Panc1 (cell line): ENCODE measurements around the gene COPS4. TPM values are rescaled to one million over a fixed set of nuclear protein-coding genes. Genes with fewer than 3 reads are reported as not detected.
"Not testable (repeated sequence)": the region's sequence is repeated elsewhere in the genome, so short reads cannot be mapped to it uniquely, and the experiment has no call there.

Experiments used
- ATAC-seq: fragments of 200-7000 bp; cut with Tn5 transposase; 2 replicates; pipeline ENCODE4 v1.9.1; 2020; ENCODE audit warnings: mild to moderate bottlenecking, moderate library complexity
- BruUV-seq: library from RNA; stranded (reverse); fragments of 400-500 nt; replicated peaks from 2 replicates; lab custom pipeline; 2021; lab: Mats Ljungman, UMichigan
- CTCF ChIA-PET: fragments of 300-600 bp; sonication (Branson Sonifier 250); formaldehyde crosslinking; loops from one replicate; lab custom pipeline; 2022; ENCODE audit warnings: antibody characterized with exemption; lab: Charles Lee
- POLR2A ChIA-PET: fragments of 300-600 bp; sonication (Branson Sonifier 250); formaldehyde crosslinking; loops from one replicate; lab custom pipeline; 2022; ENCODE audit warnings: antibody characterized with exemption; lab: Charles Lee
- DNase-seq: peaks from one replicate; pipeline ENCODE4 v3.0.0-alpha.2; 2010; ENCODE audit warnings: low read depth, low spot score
- H3K27ac ChIP-seq: 2 replicates; pipeline ENCODE4 v1.5.1; 2011; ENCODE audit warnings: mild to moderate bottlenecking, low read length, inconsistent platforms
- H3K27me3 ChIP-seq: fragments of 200-500 bp; sonication (Bioruptor generic); 2 replicates; pipeline ENCODE4 v1.6.0; 2014; ENCODE audit warnings: low read length, inconsistent platforms; ENCODE audit not compliant: control insufficient read depth, insufficient read depth
- H3K36me3 ChIP-seq: fragments of 200-500 bp; sonication (Bioruptor generic); 2 replicates; pipeline ENCODE4 v1.5.1; 2014; ENCODE audit warnings: inconsistent platforms, mild to moderate bottlenecking, low read length, moderate library complexity; ENCODE audit not compliant: control insufficient read depth, insufficient read depth
- H3K4me1 ChIP-seq: 2 replicates; pipeline ENCODE4 v1.5.1; 2011; ENCODE audit warnings: inconsistent platforms, mild to moderate bottlenecking, low read length, moderate library complexity; ENCODE audit not compliant: control insufficient read depth, insufficient read depth
- H3K4me3 ChIP-seq, 2 experiments: 2 replicates each; pipeline ENCODE4 v1.5.1; 2011 to 2012; ENCODE audit warnings: low read depth in 2 of 2, low read length in 2 of 2, mild to moderate bottlenecking in 2 of 2, inconsistent platforms in 1 of 2, moderate library complexity in 1 of 2
- H3K9me3 ChIP-seq: fragments of 200-500 bp; sonication (Bioruptor generic); 2 replicates; pipeline ENCODE4 v1.5.1; 2014; ENCODE audit warnings: low read depth, mild to moderate bottlenecking, inconsistent platforms, low read length, moderate library complexity; ENCODE audit not compliant: control insufficient read depth, insufficient read depth
- POLR2AphosphoS5 ChIP-seq: IDR thresholded peaks from 2 replicates; pipeline ENCODE4 v1.6.1; 2012; ENCODE audit warnings: mild to moderate bottlenecking, low read depth, low read length, moderate library complexity
- SIN3A ChIP-seq: IDR thresholded peaks from 2 replicates; pipeline ENCODE4 v1.6.1; 2012; ENCODE audit warnings: low read depth, mild to moderate bottlenecking, low read length, moderate library complexity, borderline replicate concordance; ENCODE audit not compliant: insufficient read depth
- TCF7L2 ChIP-seq: IDR thresholded peaks from 2 replicates; pipeline ENCODE4 v1.6.1; 2011; ENCODE audit warnings: mild to moderate bottlenecking, low read depth, low read length, inconsistent platforms
- in situ Hi-C: cut with HindIII; loops from 2 replicates; pipeline ENCODE4 v1.10.0; 2016; ENCODE audit warnings: low sequenced_read_pairs, low pct_unique_long_range_greater_than_20kb
- intact Hi-C: fragments of 100-400 bp; cut with micrococcal nuclease; formaldehyde crosslinking; loops from one replicate; pipeline ENCODE4 v1.10.0; 2022; ENCODE audit not compliant: unreplicated experiment
- total RNA-seq: library from RNA; stranded (reverse); gene quantifications from one replicate; pipeline ENCODE4 v1.2.1, GENCODE V29; 2021; ENCODE audit not compliant: unreplicated experiment
- TF ChIP-seq, protein P1 (sequence below), 2 experiments: IDR thresholded peaks; 2 replicates each; pipeline ENCODE4 v1.6.1; 2011 to 2012; ENCODE audit warnings: low read depth in 2 of 2, control low read depth in 1 of 2, low read length in 1 of 2, mild to moderate bottlenecking in 1 of 2, moderate library complexity in 1 of 2; ENCODE audit not compliant: insufficient read depth in 1 of 2
- TF ChIP-seq, protein P2 (sequence below): fragments of 450-650 bp; IDR thresholded peaks from 2 replicates; pipeline ENCODE4 v1.5.1; 2017; ENCODE audit warnings: mild to moderate bottlenecking

Gene COPS4
- total RNA-seq, 1 experiment from 2014 or later, result 23.7 TPM

- no peak overlapping the region for H3K4me3 ChIP-seq
- in situ Hi-C loops, result no loop called here
- H3K4me1 ChIP-seq, result peaks cover 4% of the 10 kb centered on the region; the same call in 1 of the 2 replicates
Observed at GRCh38 chr4:83083925-83084475, 49.0 kb downstream of the COPS4 start.

GRCh38 chr4:83084956-83085355, 50.0 kb downstream of the COPS4 start:
- H3K9me3 ChIP-seq, H3K4me3 ChIP-seq, H3K36me3 ChIP-seq, DNase-seq, H3K4me1 ChIP-seq, ATAC-seq, H3K27me3 ChIP-seq, BruUV-seq, POLR2A ChIA-PET, H3K27ac ChIP-seq, in situ Hi-C loops, intact Hi-C loops: not testable (repeated sequence)
- CTCF ChIA-PET, result interaction anchor here (0.7 kb wide), 1 partner anchor 286 kb away, joined by 6 read pairs; the partner anchor contains the start of gene SCD5

More at GRCh38 chr4:83083925-83084475, 49.0 kb downstream of the COPS4 start:
- no peaks in the 10 kb centered on the region for H3K27me3 ChIP-seq
- intact Hi-C loops, result no loop called here
- no peaks in the 10 kb centered on the region for H3K9me3 ChIP-seq
- ATAC-seq (peak; percentile 64), DNase-seq (no peak)
- no peaks in the 10 kb centered on the region; the same call in 1 of the 2 replicates for H3K36me3 ChIP-seq
- H3K27ac ChIP-seq, result no peak overlapping the region
- CTCF ChIA-PET, result interaction anchor here (0.7 to 0.8 kb wide), 2 partner anchors 10 to 285 kb away, joined by 5 to 6 read pairs; partner anchors contain the start of gene SCD5
- POLR2A ChIA-PET, result no interaction called here
- TF ChIP-seq POLR2AphosphoS5 (0 out of 2 replicates have a peak, but pooled peaks have one; percentile 45), SIN3A (no peak)
- BruUV-seq, result no TSS peak

- ATAC-seq, result no peak
- CTCF ChIA-PET, result no interaction called here
- TF ChIP-seq, protein P1, sequence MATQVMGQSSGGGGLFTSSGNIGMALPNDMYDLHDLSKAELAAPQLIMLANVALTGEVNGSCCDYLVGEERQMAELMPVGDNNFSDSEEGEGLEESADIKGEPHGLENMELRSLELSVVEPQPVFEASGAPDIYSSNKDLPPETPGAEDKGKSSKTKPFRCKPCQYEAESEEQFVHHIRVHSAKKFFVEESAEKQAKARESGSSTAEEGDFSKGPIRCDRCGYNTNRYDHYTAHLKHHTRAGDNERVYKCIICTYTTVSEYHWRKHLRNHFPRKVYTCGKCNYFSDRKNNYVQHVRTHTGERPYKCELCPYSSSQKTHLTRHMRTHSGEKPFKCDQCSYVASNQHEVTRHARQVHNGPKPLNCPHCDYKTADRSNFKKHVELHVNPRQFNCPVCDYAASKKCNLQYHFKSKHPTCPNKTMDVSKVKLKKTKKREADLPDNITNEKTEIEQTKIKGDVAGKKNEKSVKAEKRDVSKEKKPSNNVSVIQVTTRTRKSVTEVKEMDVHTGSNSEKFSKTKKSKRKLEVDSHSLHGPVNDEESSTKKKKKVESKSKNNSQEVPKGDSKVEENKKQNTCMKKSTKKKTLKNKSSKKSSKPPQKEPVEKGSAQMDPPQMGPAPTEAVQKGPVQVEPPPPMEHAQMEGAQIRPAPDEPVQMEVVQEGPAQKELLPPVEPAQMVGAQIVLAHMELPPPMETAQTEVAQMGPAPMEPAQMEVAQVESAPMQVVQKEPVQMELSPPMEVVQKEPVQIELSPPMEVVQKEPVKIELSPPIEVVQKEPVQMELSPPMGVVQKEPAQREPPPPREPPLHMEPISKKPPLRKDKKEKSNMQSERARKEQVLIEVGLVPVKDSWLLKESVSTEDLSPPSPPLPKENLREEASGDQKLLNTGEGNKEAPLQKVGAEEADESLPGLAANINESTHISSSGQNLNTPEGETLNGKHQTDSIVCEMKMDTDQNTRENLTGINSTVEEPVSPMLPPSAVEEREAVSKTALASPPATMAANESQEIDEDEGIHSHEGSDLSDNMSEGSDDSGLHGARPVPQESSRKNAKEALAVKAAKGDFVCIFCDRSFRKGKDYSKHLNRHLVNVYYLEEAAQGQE (IDR thresholded peaks at IDR 0.05; ENCODE audit: insufficient read depth in 1 of 2, low read depth in 2 of 2, low read length in 1 of 2), result no peak
- TF ChIP-seq, protein P2, sequence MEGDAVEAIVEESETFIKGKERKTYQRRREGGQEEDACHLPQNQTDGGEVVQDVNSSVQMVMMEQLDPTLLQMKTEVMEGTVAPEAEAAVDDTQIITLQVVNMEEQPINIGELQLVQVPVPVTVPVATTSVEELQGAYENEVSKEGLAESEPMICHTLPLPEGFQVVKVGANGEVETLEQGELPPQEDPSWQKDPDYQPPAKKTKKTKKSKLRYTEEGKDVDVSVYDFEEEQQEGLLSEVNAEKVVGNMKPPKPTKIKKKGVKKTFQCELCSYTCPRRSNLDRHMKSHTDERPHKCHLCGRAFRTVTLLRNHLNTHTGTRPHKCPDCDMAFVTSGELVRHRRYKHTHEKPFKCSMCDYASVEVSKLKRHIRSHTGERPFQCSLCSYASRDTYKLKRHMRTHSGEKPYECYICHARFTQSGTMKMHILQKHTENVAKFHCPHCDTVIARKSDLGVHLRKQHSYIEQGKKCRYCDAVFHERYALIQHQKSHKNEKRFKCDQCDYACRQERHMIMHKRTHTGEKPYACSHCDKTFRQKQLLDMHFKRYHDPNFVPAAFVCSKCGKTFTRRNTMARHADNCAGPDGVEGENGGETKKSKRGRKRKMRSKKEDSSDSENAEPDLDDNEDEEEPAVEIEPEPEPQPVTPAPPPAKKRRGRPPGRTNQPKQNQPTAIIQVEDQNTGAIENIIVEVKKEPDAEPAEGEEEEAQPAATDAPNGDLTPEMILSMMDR, result no peak
- no peak for TF ChIP-seq SIN3A
- TF ChIP-seq TCF7L2, result no peak
- no peak for TF ChIP-seq POLR2AphosphoS5
- DNase-seq, result no peak
- H3K9me3 ChIP-seq, result no peaks in the 10 kb centered on the region
- H3K4me3 ChIP-seq, result no peak overlapping the region
- H3K4me1 ChIP-seq, result no peaks in the 10 kb centered on the region
- intact Hi-C loops (no loop called here), in situ Hi-C loops (no loop called here)
- POLR2A ChIA-PET, result no interaction called here
- peaks cover 19% of the 10 kb centered on the region for H3K36me3 ChIP-seq
- H3K27ac ChIP-seq, result no peak overlapping the region
- BruUV-seq, result no TSS peak
- H3K27me3 ChIP-seq, result no peaks in the 10 kb centered on the region
Observed at GRCh38 chr4:83089410-83090157, 54.6 kb downstream of the COPS4 start.
